Epidermal melanocyte (primary cell): ENCODE data around the gene TMEM45A.
A peak's percentile ranks its signal among the peaks of the same experiment; 100 is the strongest.
"Not testable (repeated sequence)": the region's sequence is repeated elsewhere in the genome, so short reads cannot be mapped to it uniquely, and the experiment has no call there.

Source experiments
- DNase-seq: peaks from one replicate; pipeline ENCODE4 v3.0.0; 2011; ENCODE audit warnings: low spot score; ENCODE audit not compliant: insufficient read length

Gene TMEM45A

GRCh38 chr3:100574536-100574935 is 82.1 kb downstream of the TMEM45A start:
- no peak for DNase-seq

GRCh38 chr3:100575704-100576103 is 83.3 kb downstream of the TMEM45A start:
- no peak for DNase-seq

- no peak for DNase-seq
Observed at GRCh38 chr3:100577382-100578008, 85.1 kb downstream of the TMEM45A start.

- no peak for DNase-seq
Observed at GRCh38 chr3:100578646-100579045, 86.2 kb downstream of the TMEM45A start.

GRCh38 chr3:100580147-100580546 is 87.7 kb downstream of the TMEM45A start:
- DNase-seq: no peak

- no peak for DNase-seq
Observed at GRCh38 chr3:100581650-100582049, 89.2 kb downstream of the TMEM45A start.

DNA sequence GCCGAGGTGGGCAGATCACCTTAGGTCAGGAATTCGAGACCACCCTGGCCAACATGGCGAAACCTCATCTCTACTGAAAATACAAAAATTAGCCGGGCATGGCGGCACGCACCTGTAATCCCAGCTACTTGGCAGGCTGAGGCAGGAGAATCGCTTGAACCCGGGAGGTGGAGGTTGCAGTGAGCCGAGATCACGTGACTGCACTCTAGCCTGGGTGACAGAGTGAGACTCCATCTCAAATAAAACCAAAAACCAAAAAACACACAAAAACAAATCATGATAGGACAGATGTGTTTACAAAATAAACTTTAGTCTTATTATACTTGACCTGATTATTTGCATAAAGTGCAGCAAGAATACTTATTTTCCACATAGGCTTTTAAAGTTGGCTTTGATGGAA is 89.7 kb downstream of the TMEM45A start:
- DNase-seq: not testable (repeated sequence)

DNA sequence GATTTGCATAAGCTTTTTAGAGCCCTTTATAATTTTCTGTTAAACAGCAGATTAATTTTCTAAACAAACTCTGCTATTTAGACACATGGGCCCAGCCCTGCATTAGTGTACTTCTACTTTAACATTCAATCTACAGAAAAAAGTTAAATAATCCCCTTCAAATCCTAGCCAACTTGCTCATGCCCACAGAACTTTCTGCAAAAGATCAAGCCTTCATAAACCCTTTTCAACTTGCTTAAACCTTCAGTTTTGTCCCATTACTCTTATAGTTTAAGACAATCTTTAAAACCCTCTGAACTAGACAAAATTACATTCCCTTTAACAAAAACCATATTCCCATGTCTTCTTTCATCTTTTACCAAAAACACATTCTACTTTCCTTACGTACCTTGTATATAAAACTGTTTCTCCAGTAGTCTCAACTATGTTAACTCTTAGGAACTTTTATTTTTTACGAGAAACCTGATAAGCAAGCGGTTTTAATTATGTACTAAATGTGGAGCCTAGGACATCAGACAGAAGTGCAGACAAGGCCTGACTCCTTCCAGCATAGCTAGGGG is 91.8 kb downstream of the TMEM45A start:
- no peak for DNase-seq

GRCh38 chr3:100586832-100587231 is 94.4 kb downstream of the TMEM45A start:
- no peak for DNase-seq

DNA sequence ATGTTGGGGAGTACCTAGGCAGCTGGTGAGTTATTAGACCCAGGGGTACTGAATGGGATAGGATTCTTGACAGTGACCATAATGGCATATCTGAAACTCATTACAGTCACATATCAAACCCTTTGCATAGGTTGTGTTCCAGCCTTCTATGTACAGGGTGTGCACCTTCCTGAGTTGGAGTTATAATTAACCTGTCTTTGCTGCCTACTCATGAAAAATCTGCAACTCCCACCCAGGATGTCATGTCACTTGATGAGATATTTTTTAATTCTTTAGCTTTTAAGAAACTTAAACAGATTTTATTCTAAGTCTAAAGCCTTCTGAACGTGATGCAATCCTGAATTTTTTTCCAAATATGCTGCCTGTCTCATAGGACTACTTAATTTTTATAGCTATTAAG is 95.8 kb downstream of the TMEM45A start:
- no peak for DNase-seq

- DNase-seq: peak; percentile 67
Observed at GRCh38 chr3:100590114-100590839, 97.9 kb downstream of the TMEM45A start.

GRCh38 chr3:100590840-100591147 is 98.4 kb downstream of the TMEM45A start:
- DNase-seq: no peak

DNA sequence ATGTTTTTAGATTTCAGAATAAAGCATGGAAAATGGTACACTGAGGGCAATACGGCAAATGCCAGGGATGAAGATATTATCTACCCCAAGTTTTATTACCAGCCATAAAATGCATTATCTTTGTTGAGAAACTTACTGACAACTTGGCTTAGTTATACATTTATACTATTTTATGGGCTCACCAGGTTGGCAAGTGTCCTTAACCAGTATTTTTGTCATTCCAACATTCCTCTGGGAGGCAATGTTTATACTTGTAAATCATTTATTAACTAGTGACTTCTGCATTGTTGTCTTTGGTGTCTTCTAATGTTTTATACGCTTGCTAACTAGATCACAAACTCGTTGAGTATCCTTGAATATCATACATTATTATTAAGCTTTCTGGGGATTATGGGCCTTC is 99.0 kb downstream of the TMEM45A start:
- no peak for DNase-seq

DNA sequence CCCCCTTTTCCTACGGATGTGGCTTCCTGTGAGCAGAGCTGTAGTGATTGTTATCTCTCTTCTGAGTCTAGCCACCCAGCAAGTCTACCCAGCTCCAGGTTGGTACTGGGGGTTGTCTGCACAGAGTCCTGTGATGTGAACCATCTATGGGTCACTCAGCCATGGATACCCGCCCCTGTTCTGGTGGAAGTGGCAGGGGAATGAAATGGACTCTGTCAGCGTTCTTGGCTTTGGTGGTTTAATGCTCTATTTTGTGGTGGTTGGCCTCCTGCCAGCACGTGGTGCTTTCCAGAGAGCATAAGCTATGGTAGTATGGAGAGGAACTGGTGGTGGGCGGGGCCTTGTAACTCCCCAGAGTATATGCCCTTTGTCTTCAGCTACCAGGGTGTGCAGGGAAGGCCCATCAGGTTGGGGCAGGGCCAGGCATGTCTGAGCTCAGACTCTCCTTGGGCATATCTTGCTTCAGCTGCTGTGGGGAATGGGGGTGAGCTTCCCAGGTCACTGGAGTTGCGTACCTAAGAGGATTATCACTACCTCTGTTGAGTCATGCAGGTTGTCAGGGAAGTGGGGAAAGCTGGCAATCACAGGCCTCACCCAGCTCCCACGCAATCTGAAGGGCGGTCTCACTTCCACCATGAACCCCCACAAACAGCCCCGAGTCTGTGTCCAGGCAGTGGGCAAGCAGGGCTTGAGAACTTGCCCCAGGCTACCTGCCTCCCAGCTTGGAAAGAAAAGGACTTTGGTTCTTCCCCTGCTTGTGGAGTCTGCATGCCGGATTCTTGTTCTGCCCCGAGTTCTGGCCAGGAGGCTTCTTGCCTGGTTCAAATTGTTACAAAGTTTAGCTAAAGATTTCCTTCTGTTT is 108.0 kb downstream of the TMEM45A start:
- DNase-seq: no peak

GRCh38 chr3:100602506-100603444 is 110.4 kb downstream of the TMEM45A start:
- no peak for DNase-seq

GRCh38 chr3:100603469-100603868 is 111.0 kb downstream of the TMEM45A start:
- no peak for DNase-seq

DNA sequence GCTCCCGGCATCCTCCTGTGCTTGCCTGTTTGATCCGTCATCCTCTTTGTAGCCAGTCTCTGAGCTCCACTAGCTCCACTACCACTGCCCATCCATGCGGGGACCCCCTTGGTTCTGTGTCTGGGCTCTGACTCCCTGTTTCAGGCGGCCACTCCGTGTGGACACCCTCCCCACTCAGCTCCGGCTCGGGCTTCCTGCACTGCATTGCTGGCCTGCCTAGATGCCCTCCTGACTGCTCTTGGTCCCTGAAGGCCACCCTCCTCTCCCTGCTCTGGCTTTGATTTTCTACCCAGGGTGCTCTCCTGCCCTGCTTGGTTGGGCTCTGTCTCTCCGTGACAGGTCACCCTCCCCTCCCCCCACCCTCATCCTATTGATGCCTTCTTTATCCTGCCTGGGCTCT is 112.9 kb downstream of the TMEM45A start:
- DNase-seq: no peak

- DNase-seq: no peak
Observed at GRCh38 chr3:100606894-100607512, 114.6 kb downstream of the TMEM45A start.

DNA sequence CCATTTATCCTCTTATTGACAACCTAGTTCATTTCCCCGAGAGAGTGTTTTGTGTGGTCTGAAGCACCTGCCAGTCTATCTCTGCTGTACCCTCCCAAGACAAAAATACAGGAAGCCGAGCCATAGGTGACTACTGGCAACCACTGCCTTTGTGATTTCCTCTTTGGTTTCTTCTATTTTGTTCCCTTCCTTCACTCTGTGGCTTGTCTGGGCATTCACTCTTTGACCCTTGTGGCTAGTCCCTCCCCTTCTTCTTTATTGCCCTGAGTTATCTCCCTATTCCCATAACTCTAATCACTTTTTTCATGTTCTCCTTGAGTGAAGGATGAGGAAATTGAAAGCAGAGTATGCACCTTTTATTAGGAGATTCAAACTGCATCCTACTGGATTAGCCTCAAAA is 116.9 kb downstream of the TMEM45A start, which contains the start of gene ADGRG7:
TSS of gene ADGRG7 (plus strand) at position 297 of the 400 bp plus-strand sequence. CDS start 256 bp downstream, outside the sequence.
- no peak for DNase-seq

GRCh38 chr3:100609963-100610362 is 117.5 kb downstream of the TMEM45A start:
- no peak for DNase-seq
